Breast epithelium (tissue), 3 donors: ENCODE measurements around the gene RPL32.

Experiments used
- POLR2A ChIP-seq: fragments of 450-650 bp; IDR thresholded peaks from one replicate; pipeline ENCODE4 v1.6.1; 2016; ENCODE audit warnings: antibody characterized with exemption, mild to moderate bottlenecking, moderate library complexity
- POLR2AphosphoS5 ChIP-seq, 3 donors: sonication (generic); formaldehyde crosslinking; IDR thresholded peaks; one replicate each; pipeline ENCODE4 v1.6.1; 2017; ENCODE audit warnings: antibody characterized with exemption in 3 of 3

DNA sequence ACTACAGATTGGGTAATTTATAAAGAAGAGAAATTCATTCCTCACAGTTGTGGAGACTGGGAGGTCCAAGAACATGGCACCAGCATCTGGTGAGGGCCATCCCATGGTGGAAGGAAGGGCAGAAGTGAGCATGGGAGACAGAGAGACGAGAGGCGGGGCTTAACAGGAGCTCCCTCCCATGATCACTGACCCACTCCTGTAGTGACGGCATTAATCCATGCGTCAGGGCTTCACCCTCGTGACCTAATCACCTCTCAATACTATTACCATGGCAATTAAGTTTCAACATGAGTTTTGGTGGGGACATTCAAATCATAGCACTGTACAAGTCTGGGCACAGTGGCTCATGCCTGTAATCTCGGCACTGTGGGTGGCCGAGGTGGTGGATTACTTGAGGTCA is 17.1 kb downstream of the RPL32 start:
- TF ChIP-seq POLR2AphosphoS5 (IDR thresholded peaks at IDR 0.05) (no peak), POLR2A (no peak)
